GM18511 (cell line): ENCODE data around the gene NLRC5.
A peak's percentile ranks its signal among the peaks of the same experiment; 100 is the strongest.
"Not testable (repeated sequence)": the region's sequence is repeated elsewhere in the genome, so short reads cannot be mapped to it uniquely, and the experiment has no call there.

Source experiments
- ATAC-seq: cut with Tn5 transposase; IDR thresholded peaks from one replicate; pipeline ENCODE4 v1.9.1; 2021; ENCODE audit warnings: mild to moderate bottlenecking, moderate library complexity; ENCODE audit not compliant: unreplicated experiment

The NLRC5 gene

DNA sequence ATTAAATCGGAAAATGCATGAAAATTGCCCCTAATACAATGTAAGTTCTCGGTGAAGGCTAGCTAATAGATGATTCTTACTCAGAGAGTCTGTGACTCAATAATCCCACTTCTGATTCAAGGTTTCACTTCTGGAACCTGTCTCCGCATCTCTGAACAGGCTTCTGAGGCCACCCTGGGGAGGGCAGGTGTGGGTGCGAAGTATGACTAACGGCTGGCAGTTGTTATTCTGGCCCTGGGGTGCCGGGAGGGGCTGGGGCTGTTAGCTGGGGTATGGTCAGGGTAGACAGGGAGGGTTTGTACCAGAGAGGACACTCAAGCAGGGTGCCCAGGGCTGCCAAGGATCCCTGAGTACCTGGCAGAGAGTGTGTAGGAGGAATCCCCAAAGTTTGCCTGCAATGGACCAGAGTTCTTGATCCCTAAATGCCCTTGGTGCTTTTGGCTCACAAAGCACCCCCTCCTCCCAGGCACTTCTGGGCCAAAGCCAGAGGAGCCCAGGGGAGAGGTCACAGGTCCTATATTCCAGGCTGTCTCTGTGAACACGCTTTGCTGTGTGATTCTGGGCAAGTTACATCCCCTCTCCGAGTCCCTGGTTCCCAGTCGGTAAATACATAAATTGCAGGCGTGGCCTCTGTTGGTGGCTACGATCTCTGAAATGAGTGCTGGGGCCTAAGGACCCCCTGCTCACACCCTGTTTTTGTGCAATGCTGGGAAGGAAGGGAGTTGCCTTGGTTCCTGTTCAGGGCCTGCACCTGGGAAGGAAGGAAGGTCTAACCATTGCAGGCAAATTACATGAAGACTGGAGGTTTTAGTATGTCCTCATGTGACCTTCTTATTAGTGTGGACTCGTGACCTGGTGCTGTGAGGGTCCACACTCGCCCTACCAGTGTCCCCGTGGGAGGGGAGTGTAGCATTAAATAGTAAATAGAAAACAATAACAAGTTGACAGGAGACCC lies 53.1 kb downstream of the NLRC5 start:
- ATAC-seq, result peak; percentile 77

GRCh38 chr16:57043248-57043647 lies 53.9 kb downstream of the NLRC5 start:
- no peak for ATAC-seq

DNA sequence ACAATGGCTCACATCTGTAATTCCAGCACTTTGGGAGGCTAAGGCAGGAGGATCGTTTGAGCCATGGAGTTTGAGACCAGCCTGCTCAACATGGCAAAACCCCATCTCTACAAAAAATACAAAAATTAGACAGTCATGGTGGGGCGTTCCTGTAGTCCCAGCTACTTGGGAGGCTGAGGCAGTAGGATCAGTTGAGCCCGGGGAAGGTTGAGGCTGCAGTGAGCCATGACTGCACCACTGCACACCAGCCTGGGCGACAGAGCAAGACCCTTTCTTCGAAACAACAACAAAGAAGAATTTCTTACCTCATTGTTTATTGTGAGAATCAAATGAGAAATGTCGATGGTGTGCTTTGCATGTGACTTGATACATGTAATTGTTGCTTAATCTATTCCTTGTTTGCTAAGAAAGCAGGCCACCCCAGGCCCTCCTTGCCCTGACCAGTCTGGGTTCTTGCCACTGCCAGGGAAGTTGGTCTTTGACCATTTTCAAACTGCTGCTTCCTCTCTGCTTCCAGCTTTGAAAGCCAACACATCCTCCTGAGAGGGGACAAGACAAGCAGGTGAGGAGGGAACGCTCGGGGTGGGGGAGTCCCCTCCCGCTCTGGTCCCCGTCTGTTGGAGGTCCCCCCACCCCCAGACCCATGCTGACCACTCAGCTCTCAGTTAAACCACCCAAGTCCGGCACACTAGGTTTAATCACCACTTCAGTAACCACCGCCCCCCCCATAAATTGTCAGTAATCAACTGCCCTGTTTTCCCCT lies 55.8 kb downstream of the NLRC5 start:
- no peak for ATAC-seq

- ATAC-seq, result no peak
These were observed 56.5 kb downstream of the NLRC5 start for GRCh38 chr16:57045694-57046381.

DNA sequence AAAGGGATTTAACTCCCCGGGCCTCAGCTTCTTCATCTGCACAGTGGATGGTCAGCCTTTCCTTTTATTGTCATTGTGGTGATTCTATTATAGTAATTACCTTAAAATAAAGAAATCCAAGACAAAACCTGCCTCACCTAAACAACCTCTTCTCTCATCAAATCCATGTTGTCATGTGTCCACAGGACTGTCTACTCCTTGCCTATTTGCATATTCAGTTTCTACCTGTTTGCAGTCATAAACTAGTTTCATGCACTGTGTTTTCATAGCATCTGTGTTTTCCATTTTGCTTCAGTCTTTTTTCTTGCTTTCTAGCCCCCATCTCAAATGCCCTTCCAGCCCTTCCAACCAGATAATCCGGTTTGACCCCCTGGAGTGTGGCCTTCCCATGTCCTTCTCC lies 58.7 kb downstream of the NLRC5 start:
- ATAC-seq, result no peak

DNA sequence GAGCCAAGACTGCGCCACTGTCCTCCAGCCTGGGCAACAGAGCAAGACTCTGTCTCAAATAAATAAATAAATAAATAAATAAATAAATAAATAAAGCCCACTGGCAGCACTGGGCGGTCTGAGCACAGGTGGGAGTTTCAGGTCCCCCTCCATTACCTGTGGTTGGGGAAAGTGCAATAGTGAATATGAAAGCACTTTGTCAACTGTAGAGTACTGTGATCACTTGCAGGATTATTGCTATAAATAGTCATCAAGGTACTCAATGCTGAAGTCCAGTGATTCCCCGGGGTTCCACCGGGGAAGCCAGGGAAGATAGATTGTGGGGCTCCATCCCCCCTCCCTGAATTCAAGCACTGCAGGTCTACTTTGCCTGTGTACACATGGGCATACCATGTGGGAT lies 60.3 kb downstream of the NLRC5 start:
- ATAC-seq, result peak; percentile 54

- ATAC-seq, result no peak
These were observed 62.4 kb downstream of the NLRC5 start for GRCh38 chr16:57051696-57052228.

DNA sequence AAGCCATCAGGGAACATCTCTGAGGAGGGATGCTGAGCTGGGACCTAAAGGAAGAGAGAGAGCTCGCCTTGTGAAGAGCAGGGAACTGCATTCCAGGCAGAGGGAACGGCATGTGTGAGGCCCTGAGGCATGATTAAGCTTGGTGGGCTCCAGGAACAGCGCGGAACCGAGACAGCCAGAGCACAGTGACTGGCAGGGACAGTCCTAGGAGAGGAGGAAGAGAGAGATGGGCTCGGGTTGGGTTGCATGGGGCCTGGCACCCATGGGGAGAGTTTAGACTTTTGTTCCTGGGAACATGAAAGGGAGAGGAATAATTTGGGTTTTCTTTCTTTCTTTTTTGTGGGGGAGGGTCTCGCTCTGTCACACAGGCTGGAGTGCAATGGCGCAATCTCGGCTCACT lies 63.8 kb downstream of the NLRC5 start:
- ATAC-seq, result no peak

- ATAC-seq, result no peak
These were observed 65.0 kb downstream of the NLRC5 start for GRCh38 chr16:57054338-57054737.

DNA sequence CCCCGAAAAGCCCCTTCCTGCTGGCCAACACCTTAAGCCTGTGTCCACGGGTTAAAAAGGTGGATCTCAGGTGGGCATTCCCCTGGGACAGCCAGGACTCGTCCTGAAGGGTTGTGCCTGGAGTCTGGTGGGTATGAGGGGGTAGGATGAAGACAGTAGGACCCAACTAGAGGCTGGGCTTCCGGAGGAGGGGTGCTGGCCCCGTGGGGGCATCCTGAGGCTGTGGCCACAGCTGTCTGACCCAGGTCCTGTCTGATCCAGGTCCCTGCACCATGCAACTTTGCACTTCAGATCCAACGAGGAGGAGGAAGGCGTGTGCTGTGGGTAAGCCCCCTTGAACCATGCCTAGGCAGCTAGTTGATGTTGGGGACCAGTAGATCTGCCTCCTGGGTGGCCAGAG lies 65.4 kb downstream of the NLRC5 start:
- no peak for ATAC-seq

DNA sequence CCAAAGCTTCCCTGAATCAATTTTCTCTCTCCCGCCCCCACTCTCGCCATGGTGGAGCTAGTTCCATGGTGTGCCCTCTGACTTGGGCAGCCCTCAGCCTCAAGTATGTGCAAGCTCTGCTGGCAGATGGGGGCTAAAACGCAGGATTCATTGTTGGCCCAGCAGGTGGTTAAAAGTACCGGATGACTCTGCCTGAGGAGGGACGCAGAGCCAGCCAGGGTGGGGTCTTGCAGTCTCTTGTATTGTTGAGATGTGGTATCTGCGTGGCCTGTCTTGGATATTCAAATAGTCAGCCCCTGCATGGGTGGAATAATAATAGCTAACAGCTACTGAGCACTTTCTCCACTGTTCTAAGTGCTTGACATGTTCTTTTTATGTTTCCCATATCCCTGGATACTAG lies 66.3 kb downstream of the NLRC5 start:
- no peak for ATAC-seq

DNA sequence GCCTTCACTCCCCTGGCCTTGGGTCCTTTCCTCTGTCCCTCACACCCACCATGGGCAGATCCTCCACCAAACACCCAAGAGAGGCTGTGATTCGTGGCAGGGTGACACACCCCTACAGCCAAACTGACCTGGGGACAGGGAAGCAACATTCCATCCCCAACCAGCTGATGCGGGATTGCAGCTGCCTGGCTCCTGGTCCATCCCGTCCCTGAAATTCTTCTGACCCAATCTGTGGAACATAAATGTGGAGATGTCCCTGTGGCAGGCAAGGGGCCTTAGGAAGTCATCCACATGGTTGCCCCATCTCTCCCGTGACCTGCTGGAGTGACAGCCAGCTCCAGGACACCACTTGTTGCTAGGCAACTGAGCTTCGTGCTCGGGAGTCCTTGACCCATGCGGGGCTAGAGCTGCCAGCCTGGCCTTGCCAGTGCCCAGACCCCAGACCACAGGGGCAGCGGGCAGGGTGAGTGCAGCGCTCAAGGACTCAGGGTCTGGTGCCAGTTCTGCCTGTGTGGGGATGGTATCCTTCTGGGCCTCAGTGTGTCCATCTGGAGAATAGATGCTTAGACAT lies 69.0 kb downstream of the NLRC5 start:
- ATAC-seq, result no peak

GRCh38 chr16:57060323-57061083 lies 71.1 kb downstream of the NLRC5 start:
- ATAC-seq, result no peak

- no peak for ATAC-seq
These were observed 71.9 kb downstream of the NLRC5 start for GRCh38 chr16:57061084-57061905.

DNA sequence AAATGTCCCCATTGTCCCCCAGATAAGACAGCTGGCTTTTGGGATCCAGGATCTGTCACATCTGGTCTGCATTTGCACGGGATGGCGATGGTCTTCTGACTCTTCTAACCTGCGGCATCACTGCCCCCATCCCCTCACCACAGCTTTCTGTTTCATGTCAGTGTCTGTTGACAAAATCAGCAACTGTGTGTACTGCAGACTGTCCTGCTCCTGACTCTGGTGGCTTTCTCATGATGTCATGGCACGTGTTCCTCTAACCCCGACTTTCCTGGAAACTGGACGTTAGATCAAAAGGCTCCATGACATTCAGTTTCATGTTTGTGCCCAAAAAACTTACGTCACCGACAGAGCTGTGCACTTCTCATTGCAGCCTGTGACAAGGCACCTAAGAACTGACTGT lies 73.0 kb downstream of the NLRC5 start:
- ATAC-seq, result no peak

DNA sequence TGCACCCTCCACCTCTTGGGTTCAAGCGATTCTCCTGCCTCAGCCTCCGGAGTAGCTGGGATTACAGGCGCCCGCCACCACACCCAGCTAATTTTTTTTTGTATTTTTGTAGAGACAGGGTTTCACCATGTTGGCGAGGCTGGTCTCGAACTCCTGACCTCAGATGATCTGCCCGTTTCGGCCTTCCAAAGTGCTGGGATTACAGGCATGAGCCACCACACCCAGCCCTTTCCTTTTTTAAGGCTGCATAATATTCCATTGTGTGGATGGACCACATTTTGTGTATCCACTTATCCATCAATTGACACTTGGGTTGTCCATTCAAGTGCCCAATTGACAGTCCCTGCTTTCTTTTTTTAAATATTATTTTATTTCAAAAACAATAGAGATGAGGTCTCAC lies 73.8 kb downstream of the NLRC5 start:
- ATAC-seq, result not testable (repeated sequence)

- no peak for ATAC-seq
These were observed 75.6 kb downstream of the NLRC5 start for GRCh38 chr16:57064995-57065394.

- ATAC-seq, result no peak
These were observed 77.3 kb downstream of the NLRC5 start for GRCh38 chr16:57066625-57067024.

DNA sequence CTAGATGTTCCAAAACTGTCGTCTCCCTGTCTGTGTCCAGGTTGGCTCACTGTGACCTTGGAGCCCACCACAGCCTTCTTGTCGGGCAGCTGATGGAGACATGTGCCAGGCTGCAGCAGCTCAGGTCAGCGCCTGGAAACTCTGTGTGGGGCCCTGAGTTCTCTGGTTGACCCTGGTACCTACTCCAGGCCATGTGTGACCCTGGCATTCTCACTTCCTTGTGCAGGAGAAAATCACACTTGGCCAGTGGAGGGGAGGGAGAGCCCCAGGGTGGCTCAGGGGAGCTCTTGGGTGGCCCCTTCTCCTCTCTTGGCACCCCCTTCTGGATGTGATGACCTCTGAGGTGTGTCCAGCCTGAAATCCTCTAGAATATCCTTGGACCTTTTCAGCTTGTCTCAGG lies 78.0 kb downstream of the NLRC5 start:
- ATAC-seq, result no peak
